Epidermal melanocyte (primary cell): Measurements from ENCODE around the gene CCDC136.

Experiments used
- DNase-seq: peaks from one replicate; pipeline ENCODE4 v3.0.0; 2011; ENCODE audit warnings: low spot score; ENCODE audit not compliant: insufficient read length

Gene CCDC136

GRCh38 chr7:128843938-128844621 is 52.3 kb downstream of the CCDC136 start:
- DNase-seq, result no peak

GRCh38 chr7:128844777-128845311 is 53.1 kb downstream of the CCDC136 start:
- DNase-seq, result no peak

GRCh38 chr7:128845475-128845874 is 53.7 kb downstream of the CCDC136 start:
- DNase-seq, result no peak

GRCh38 chr7:128845987-128846386 is 54.2 kb downstream of the CCDC136 start:
- no peak for DNase-seq

- no peak for DNase-seq
Observed at GRCh38 chr7:128846781-128847444, 55.1 kb downstream of the CCDC136 start.

GRCh38 chr7:128847721-128848211 is 56.0 kb downstream of the CCDC136 start:
- DNase-seq, result no peak

- no peak for DNase-seq
Observed at GRCh38 chr7:128848289-128849155, 56.8 kb downstream of the CCDC136 start.

- DNase-seq, result no peak
Observed at GRCh38 chr7:128849156-128849515, 57.4 kb downstream of the CCDC136 start.

- DNase-seq, result no peak
Observed at GRCh38 chr7:128849804-128850490, 58.2 kb downstream of the CCDC136 start.

GRCh38 chr7:128852537-128853254 is 60.9 kb downstream of the CCDC136 start:
- DNase-seq, result no peak

- no peak for DNase-seq
Observed at GRCh38 chr7:128853799-128854198, 62.0 kb downstream of the CCDC136 start.

- no peak for DNase-seq
Observed at GRCh38 chr7:128854396-128854795, 62.6 kb downstream of the CCDC136 start.

- DNase-seq, result no peak
Observed at GRCh38 chr7:128855559-128855958, 63.8 kb downstream of the CCDC136 start.

- no peak for DNase-seq
Observed at GRCh38 chr7:128856001-128856718, 64.4 kb downstream of the CCDC136 start.

GRCh38 chr7:128858380-128859231 is 66.8 kb downstream of the CCDC136 start:
- no peak for DNase-seq

- no peak for DNase-seq
Observed at GRCh38 chr7:128859232-128860157, 67.7 kb downstream of the CCDC136 start.

GRCh38 chr7:128860158-128861073 is 68.6 kb downstream of the CCDC136 start:
- DNase-seq, result peak; percentile 61
